ENCODE data around the gene LORICRIN.
A peak's percentile ranks its signal among the peaks of the same experiment; 100 is the strongest.

The LORICRIN gene

DNA sequence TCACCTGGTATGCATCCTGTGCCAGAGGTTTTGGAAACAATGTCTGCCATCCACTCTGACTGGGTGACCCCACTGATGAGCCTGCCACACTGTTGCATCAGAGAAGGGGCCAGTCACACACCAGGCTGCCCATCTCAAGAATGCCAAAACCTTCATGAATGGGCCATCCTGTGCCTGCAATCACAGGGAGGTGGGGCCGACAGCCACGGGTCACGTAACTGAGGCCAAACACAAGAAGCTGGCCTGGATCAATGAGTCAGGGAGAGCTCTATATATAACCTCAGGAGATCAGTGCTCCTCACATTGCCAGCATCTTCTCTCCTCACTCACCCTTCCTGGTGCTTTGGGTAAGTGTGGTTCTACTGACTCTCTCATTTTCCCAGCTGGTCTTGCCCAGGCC, at the start of gene LORICRIN:
Gene LORICRIN, plus strand, starts transcription at position 301 of the 400 bp plus-strand sequence. CDS start 1,263 bp downstream, outside the sequence.
- no peak for DNase-seq

- no peak for DNase-seq
Measured at GRCh38 chr1:153210206-153210605, 49.3 kb upstream of the LORICRIN start.

GRCh38 chr1:153212201-153212600, 47.3 kb upstream of the LORICRIN start:
- peak; percentile 7 for DNase-seq

- DNase-seq, result no peak
Measured at GRCh38 chr1:153213519-153213918, 46.0 kb upstream of the LORICRIN start.

GRCh38 chr1:153217212-153217611, 42.3 kb upstream of the LORICRIN start, which contains the start of gene PRR9:
Gene PRR9, plus strand, starts transcription at chr1:153217584. Its CDS starts 561 bp downstream, at chr1:153218145.
- no peak for DNase-seq

GRCh38 chr1:153217744-153218416, 41.6 kb upstream of the LORICRIN start:
- no peak for DNase-seq

DNA sequence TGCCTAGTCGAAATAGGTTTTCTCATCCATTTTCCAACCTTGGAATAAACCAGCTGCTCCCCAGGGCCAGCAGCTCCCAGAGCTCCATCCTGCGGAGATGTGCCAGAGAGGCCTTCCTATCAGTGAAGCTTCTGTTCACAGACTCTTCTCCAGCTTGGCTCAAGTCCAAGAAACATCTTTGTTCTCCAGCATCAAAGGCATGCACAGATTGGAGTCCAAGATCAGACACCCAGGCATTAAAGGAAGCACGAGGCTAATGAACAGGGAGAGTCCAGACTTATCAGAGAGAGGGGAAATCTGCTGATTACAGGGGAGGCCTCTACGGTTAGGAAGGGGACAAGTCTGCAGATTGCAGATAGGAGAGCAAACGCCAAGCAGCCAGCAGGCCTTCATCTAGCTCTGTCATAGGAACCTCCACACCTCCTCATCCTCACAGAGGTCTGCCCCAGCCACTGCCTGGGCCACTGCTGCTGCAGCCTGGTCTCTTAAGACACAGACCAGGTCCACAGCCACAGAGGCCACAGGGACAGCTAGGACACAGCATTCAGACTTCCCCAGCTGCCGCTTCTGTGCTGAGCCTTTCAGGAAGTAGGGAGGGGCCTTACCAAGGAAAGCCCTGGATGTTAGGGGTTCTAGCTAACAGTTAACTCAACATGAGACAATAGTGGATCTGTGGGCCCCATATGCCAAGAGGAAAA, 38.7 kb upstream of the LORICRIN start:
- DNase-seq, result peak; percentile 27

GRCh38 chr1:153223040-153223891, 36.2 kb upstream of the LORICRIN start:
- DNase-seq, result peak; percentile 77

DNA sequence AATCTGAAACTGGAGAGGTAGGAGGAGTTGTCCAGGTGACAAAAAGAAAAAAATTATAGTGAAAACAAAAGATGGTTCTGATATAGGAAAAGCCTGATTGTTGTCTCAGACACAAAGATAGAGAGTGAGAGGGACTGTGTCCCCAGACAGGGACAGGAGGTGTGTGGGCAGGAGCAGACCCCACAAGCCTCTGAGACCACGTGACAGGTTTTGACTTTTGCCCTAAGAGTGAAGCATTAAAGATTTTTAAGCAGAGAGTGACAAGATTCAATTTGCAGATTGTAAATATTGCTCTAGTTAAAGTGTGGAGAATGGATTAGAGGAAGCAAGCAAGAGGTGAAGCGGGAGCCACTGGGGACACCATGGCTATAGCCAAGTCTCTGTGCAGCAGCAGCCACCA, 31.7 kb upstream of the LORICRIN start:
- no peak for DNase-seq

DNA sequence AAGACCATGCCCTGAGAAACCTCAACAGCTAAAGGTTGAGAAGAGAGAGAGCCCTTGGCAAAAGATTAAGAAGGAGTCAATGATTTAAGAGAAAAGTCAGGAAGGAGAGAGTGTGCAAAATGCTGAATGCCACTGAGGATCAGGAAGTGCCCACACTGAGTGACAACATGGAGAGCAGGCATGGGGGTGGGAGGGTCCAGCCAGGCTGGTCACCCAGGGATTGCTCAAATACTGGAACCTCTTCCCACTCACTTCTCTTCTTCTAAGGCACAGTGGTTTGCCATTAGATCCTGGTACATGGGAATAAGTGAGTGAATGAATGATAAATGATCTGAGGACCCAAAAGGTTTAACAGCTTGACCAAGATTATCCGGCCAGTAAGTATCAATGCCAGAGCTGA, 31.0 kb upstream of the LORICRIN start:
- no peak for DNase-seq

GRCh38 chr1:153229076-153229829, 30.2 kb upstream of the LORICRIN start:
- DNase-seq, result peak; percentile 46

GRCh38 chr1:153231363-153231762, 28.1 kb upstream of the LORICRIN start:
- DNase-seq, result no peak

DNA sequence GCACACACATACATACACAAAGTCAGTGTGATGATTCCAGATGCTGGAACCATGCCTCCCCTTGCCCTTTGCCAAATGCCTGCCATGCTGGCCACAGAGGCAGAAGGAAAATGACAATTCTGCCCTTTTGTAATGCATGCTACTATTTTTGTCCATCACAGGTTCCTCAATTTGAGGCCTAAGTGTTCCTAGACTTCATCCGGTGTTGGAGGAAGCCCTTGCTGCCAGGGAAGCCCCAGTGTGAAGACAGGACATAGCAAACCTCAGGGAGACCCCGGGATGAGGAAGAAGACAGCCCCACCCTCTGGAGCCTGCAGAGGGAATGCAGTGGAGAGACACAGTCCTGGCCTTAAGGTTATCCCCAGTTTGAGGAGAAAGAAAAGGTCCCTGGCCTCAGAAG, 27.7 kb upstream of the LORICRIN start:
- DNase-seq, result no peak

DNA sequence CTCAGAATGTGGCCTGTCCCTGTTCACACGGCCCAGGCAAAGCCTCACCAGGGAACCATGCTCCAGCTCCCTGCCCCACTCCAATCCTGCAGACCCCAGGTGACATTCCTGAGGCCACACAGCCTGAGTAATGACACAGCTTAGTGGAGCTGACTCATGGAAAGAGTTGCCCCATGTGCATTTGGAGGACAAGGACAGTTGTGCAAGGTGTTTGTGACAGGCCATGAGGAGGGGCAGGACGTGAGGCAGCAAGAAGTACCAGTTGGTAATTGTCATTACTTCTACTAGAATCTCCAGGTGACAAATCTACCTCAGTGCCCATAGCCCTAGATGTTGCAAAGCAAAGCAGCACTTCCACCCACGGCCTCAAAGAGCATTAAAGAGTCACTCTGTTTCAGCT, 26.9 kb upstream of the LORICRIN start:
- no peak for DNase-seq

DNA sequence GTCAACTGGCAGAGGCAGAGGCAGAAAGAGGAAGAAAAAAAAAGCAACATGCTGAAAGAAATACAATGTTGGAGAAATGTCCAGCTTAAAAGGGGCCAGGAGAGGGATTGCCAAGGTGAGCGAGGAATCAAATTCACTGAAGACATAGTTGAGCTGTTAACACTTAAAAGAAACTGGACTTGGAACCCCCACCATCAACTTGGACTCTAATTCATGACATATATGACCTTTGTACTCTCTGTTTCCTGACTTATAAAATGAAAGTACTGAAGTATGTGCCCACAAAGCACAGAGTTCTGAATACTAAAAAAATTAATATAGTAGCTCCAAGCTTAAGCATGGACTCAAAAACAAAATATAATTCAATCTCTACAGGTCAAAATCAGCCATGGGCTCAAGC, 26.0 kb upstream of the LORICRIN start:
- no peak for DNase-seq

- DNase-seq, result no peak
Measured at GRCh38 chr1:153238527-153238926, 21.0 kb upstream of the LORICRIN start.

DNA sequence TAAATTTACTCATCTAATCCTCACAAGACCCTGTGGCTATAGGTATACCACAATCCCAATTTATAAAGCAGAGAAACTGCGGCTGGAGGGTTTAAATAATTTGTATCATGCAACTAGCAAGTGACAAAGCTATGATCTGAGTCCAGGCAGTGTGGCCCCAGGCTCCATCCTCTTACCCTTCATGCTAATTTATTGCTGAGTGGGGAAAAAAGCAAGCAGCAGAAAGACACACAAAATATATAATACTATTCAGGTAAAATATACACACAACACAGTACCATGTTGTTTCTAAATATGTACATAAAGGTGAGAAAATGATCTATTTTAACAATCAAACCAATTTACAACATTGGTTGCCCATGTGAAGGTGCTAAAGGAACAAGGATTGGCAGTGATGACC, 17.3 kb upstream of the LORICRIN start:
- no peak for DNase-seq

DNA sequence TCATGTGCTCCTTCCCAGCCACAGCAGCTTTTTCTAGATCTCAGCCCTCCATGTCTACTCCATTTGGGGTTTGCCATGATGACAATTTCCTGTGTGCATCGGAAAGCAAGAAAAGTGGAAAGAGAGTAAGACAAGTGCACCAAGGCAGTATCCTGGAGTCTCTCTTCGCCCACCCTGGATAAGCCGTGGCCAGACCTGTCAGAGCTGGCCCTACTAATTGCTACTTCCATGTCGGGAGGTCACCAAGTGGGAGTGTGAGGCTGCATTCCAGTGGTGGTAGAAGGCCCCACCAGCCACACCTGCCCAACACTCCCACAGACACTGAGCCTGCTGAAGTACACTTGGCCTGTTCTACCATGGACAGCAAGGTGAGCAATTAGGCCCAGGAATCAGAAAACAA, 14.0 kb upstream of the LORICRIN start:
- no peak for DNase-seq

GRCh38 chr1:153246018-153246417, 13.5 kb upstream of the LORICRIN start:
- no peak for DNase-seq

- no peak for DNase-seq
Measured at GRCh38 chr1:153246825-153247224, 12.7 kb upstream of the LORICRIN start.

GRCh38 chr1:153248176-153248879, 11.2 kb upstream of the LORICRIN start:
- DNase-seq, result no peak

GRCh38 chr1:153250166-153250565, 9.3 kb upstream of the LORICRIN start:
- DNase-seq, result no peak
